HFFc6 (cell line): ENCODE data around the gene KRTAP1-3. TPM values are rescaled to one million over a fixed set of nuclear protein-coding genes. Genes with fewer than 3 reads are reported as not detected.
"Not testable (repeated sequence)": the region's sequence is repeated elsewhere in the genome, so short reads cannot be mapped to it uniquely, and the experiment has no call there.

ENCODE experiments used
- DNase-seq: peaks from one replicate; pipeline ENCODE4 v3.0.0-alpha.2; 2018
- H3K27ac Mint-ChIP-seq: 2 replicates; pipeline ENCODE4 v1.8.0; 2020; ENCODE audit warnings: mild to moderate bottlenecking, mixed read lengths
- H3K27me3 Mint-ChIP-seq: 2 replicates; pipeline ENCODE4 v1.8.0; 2021; ENCODE audit warnings: mild to moderate bottlenecking, moderate library complexity, mixed read lengths; ENCODE audit not compliant: insufficient read depth
- H3K36me3 Mint-ChIP-seq: 2 replicates; pipeline ENCODE4 v1.8.0; 2021; ENCODE audit warnings: low read depth, mixed read lengths
- H3K4me1 Mint-ChIP-seq: 2 replicates; pipeline ENCODE4 v1.8.0; 2020; ENCODE audit warnings: low read depth, mixed read lengths
- H3K4me3 Mint-ChIP-seq: 2 replicates; pipeline ENCODE4 v1.8.0; 2020; ENCODE audit warnings: mild to moderate bottlenecking, moderate library complexity, mixed read lengths
- H3K9me3 Mint-ChIP-seq: 2 replicates; pipeline ENCODE4 v1.8.0; 2020; ENCODE audit warnings: mild to moderate bottlenecking, mixed read lengths
- CTCF ChIP-seq: fragments of 200-600 bp; sonication (generic); IDR thresholded peaks from 2 replicates; pipeline ENCODE4 v1.5.0; 2021; ENCODE audit warnings: antibody characterized with exemption, mild to moderate bottlenecking
- total RNA-seq, 6 experiments: library from RNA; stranded (reverse); fragmentation: NEBNext Ultra II Directional; extraction: Animal tissue kit (Norgen Biotek cat#: 25700); gene quantifications; 2 replicates in 1 of 6; 3 replicates in 5 of 6; pipeline ENCODE4 v1.2.3, GENCODE V29; 2021

KRTAP1-3 gene
- total RNA-seq, 6 experiments from 2014 or later = not detected

- H3K27ac Mint-ChIP-seq = peak overlapping the region; percentile 93
- H3K9me3 Mint-ChIP-seq = no peaks in the 10 kb centered on the region
- peaks cover 6% of the 10 kb centered on the region for H3K27me3 Mint-ChIP-seq
- H3K4me1 Mint-ChIP-seq = peaks cover 84% of the 10 kb centered on the region
- no peak overlapping the region for H3K4me3 Mint-ChIP-seq
- peaks cover 5% of the 10 kb centered on the region for H3K36me3 Mint-ChIP-seq
- DNase-seq = no peak
- no peak for TF ChIP-seq CTCF
Measured at GRCh38 chr17:41064301-41064700, 29.6 kb upstream of the KRTAP1-3 start.

GRCh38 chr17:41063449-41063848 is 28.8 kb upstream of the KRTAP1-3 start:
- Mint-ChIP-seq H3K9me3 (no peaks in the 10 kb centered on the region), H3K4me1 (peaks cover 93% of the 10 kb centered on the region), H3K4me3 (no peak overlapping the region; the same call in 1 of the 2 replicates), H3K27ac (peak overlapping the region; percentile 93), H3K27me3 (peaks cover 6% of the 10 kb centered on the region), H3K36me3 (peaks cover 5% of the 10 kb centered on the region)
- no peak for DNase-seq
- no peak for TF ChIP-seq CTCF

GRCh38 chr17:41061964-41062363 is 27.3 kb upstream of the KRTAP1-3 start:
- H3K36me3 Mint-ChIP-seq = peaks cover 13% of the 10 kb centered on the region
- peaks cover 92% of the 10 kb centered on the region for H3K4me1 Mint-ChIP-seq
- no peaks in the 10 kb centered on the region for H3K9me3 Mint-ChIP-seq
- peak; percentile 93 for DNase-seq
- H3K27me3 Mint-ChIP-seq = peaks cover 6% of the 10 kb centered on the region
- peak overlapping the region; percentile 21; the same call in 1 of the 2 replicates for H3K4me3 Mint-ChIP-seq
- peak overlapping the region; percentile 93 for H3K27ac Mint-ChIP-seq
- peak; percentile 19; the same call in 1 of the 2 replicates for TF ChIP-seq CTCF

GRCh38 chr17:41060052-41060604 is 25.5 kb upstream of the KRTAP1-3 start, which contains the start of gene KRTAP2-3:
Gene KRTAP2-3 (minus strand): TSS chr17:41060114. CDS start chr17:41060050, 64 bp downstream.
- Mint-ChIP-seq H3K4me3 (peak within 1 kb of the TSS; percentile 75), H3K27ac (peak within 1 kb of the TSS; percentile 93), H3K9me3 (no peaks in the 10 kb centered on the region), H3K27me3 (peaks cover 4% of the 10 kb centered on the region), H3K4me1 (peaks cover 93% of the 10 kb centered on the region), H3K36me3 (peaks cover 8% of the 10 kb centered on the region)
- peak; percentile 89 for DNase-seq
- no peak for TF ChIP-seq CTCF

GRCh38 chr17:41059276-41060051 is 24.8 kb upstream of the KRTAP1-3 start:
- Mint-ChIP-seq H3K27ac (peak overlapping the region; percentile 93), H3K4me1 (peaks cover 88% of the 10 kb centered on the region), H3K4me3 (peak overlapping the region; percentile 75)
- peak; percentile 84 for DNase-seq
- not testable (repeated sequence) for H3K27me3 Mint-ChIP-seq, H3K9me3 Mint-ChIP-seq, H3K36me3 Mint-ChIP-seq

GRCh38 chr17:41058741-41059140 is 24.1 kb upstream of the KRTAP1-3 start:
- Mint-ChIP-seq H3K9me3 (peaks cover under 1% of the 10 kb centered on the region; the same call in 1 of the 2 replicates), H3K4me1 (peaks cover 88% of the 10 kb centered on the region), H3K4me3 (0 out of 2 replicates have a peak overlapping the region, but pooled peaks have one; percentile 75), H3K36me3 (peaks cover 9% of the 10 kb centered on the region), H3K27ac (peak overlapping the region; percentile 90), H3K27me3 (peaks cover 4% of the 10 kb centered on the region)
- no peak for TF ChIP-seq CTCF
- DNase-seq = no peak
